GM19395 (cell line): ENCODE data around the gene ADARB1.

Experiments
- ATAC-seq: cut with Tn5 transposase; IDR thresholded peaks from one replicate; pipeline ENCODE4 v1.9.1; 2021; ENCODE audit warnings: mild to moderate bottlenecking, moderate library complexity; ENCODE audit not compliant: unreplicated experiment

The ADARB1 gene

GRCh38 chr21:45259206-45259840, 184.9 kb downstream of the ADARB1 start:
- no peak for ATAC-seq

GRCh38 chr21:45260191-45260825, 185.9 kb downstream of the ADARB1 start:
- ATAC-seq: no peak

- no peak for ATAC-seq
Measured at GRCh38 chr21:45261093-45261492, 186.7 kb downstream of the ADARB1 start.

- ATAC-seq: no peak
Measured at GRCh38 chr21:45262041-45262581, 187.7 kb downstream of the ADARB1 start.

- no peak for ATAC-seq
Measured at GRCh38 chr21:45262616-45263015, 188.2 kb downstream of the ADARB1 start.

- no peak for ATAC-seq
Measured at GRCh38 chr21:45263534-45263933, 189.2 kb downstream of the ADARB1 start.

GRCh38 chr21:45264146-45264911, 189.9 kb downstream of the ADARB1 start:
- ATAC-seq: no peak

- no peak for ATAC-seq
Measured at GRCh38 chr21:45264912-45265515, 190.6 kb downstream of the ADARB1 start.

GRCh38 chr21:45265721-45266517, 191.5 kb downstream of the ADARB1 start:
- ATAC-seq: no peak

- ATAC-seq: no peak
Measured at GRCh38 chr21:45266518-45267389, 192.4 kb downstream of the ADARB1 start.

GRCh38 chr21:45267390-45267760, 193.0 kb downstream of the ADARB1 start:
- no peak for ATAC-seq

GRCh38 chr21:45269861-45270260, 195.5 kb downstream of the ADARB1 start:
- no peak for ATAC-seq

- no peak for ATAC-seq
Measured at GRCh38 chr21:45270306-45270821, 196.0 kb downstream of the ADARB1 start.
